ENCODE results near the gene PLCH2. TPM values are rescaled to one million over a fixed set of nuclear protein-coding genes. Genes with fewer than 3 reads are reported as not detected.
"Not testable (repeated sequence)": the region's sequence is repeated elsewhere in the genome, so short reads cannot be mapped to it uniquely, and the experiment has no call there.

Gene PLCH2
- total RNA-seq, 1 donor from 2014 or later: under 0.01 TPM

- not testable (repeated sequence) for H3K4me1 ChIP-seq (ENCODE audit: control insufficient read depth in 3 of 3, insufficient read depth in 3 of 3, low read length in 3 of 3); H3K4me3 ChIP-seq (ENCODE audit: low read length in 3 of 3); H3K9me3 ChIP-seq (ENCODE audit: control insufficient read depth in 3 of 3, low read length in 3 of 3); H3K27ac ChIP-seq (ENCODE audit: low read depth, low read length); H3K36me3 ChIP-seq (ENCODE audit: control insufficient read depth in 3 of 3, insufficient read depth in 3 of 3, low read length in 3 of 3); H3K9ac ChIP-seq (ENCODE audit: low read depth in 1 of 3, low read length in 3 of 3)
- H3K27me3 ChIP-seq (ENCODE audit: control insufficient read depth in 3 of 3, insufficient read depth in 3 of 3, low read length in 3 of 3): peaks cover 42 to 57% (median 55%) of the 10 kb centered on the region in 3 donors
Observed at GRCh38 chr1:2440346-2440745, 35.7 kb upstream of the PLCH2 start.

GRCh38 chr1:2441746-2442145, 34.3 kb upstream of the PLCH2 start:
- Histone ChIP-seq H3K9me3 (ENCODE audit: control insufficient read depth in 3 of 3, low read length in 3 of 3) (no peaks in the 10 kb centered on the region), H3K4me1 (ENCODE audit: control insufficient read depth in 3 of 3, insufficient read depth in 3 of 3, low read length in 3 of 3) (peaks cover 0 to 2% (median 0%) of the 10 kb centered on the region in 3 donors), H3K27ac (ENCODE audit: low read depth, low read length) (no peak overlapping the region), H3K9ac (ENCODE audit: low read depth in 1 of 3, low read length in 3 of 3) (no peak overlapping the region), H3K36me3 (ENCODE audit: control insufficient read depth in 3 of 3, insufficient read depth in 3 of 3, low read length in 3 of 3) (no peaks in the 10 kb centered on the region), H3K27me3 (ENCODE audit: control insufficient read depth in 3 of 3, insufficient read depth in 3 of 3, low read length in 3 of 3) (peaks cover 53 to 62% (median 60%) of the 10 kb centered on the region in 3 donors), H3K4me3 (ENCODE audit: low read length in 3 of 3) (no peak overlapping the region)

- peaks cover 0 to 2% (median 0%) of the 10 kb centered on the region in 3 donors for H3K4me1 ChIP-seq (ENCODE audit: control insufficient read depth in 3 of 3, insufficient read depth in 3 of 3, low read length in 3 of 3)
- no peak overlapping the region for H3K27ac ChIP-seq (ENCODE audit: low read depth, low read length)
- no peaks in the 10 kb centered on the region for H3K36me3 ChIP-seq (ENCODE audit: control insufficient read depth in 3 of 3, insufficient read depth in 3 of 3, low read length in 3 of 3)
- H3K4me3 ChIP-seq (ENCODE audit: low read length in 3 of 3): no peak overlapping the region
- no peak overlapping the region for H3K9ac ChIP-seq (ENCODE audit: low read depth in 1 of 3, low read length in 3 of 3)
- no peaks in the 10 kb centered on the region for H3K9me3 ChIP-seq (ENCODE audit: control insufficient read depth in 3 of 3, low read length in 3 of 3)
- peaks cover 60 to 68% (median 65%) of the 10 kb centered on the region in 3 donors for H3K27me3 ChIP-seq (ENCODE audit: control insufficient read depth in 3 of 3, insufficient read depth in 3 of 3, low read length in 3 of 3)
Observed at GRCh38 chr1:2442661-2443060, 33.4 kb upstream of the PLCH2 start.

- no peak overlapping the region for H3K9ac ChIP-seq (ENCODE audit: low read depth in 1 of 3, low read length in 3 of 3)
- no peak overlapping the region for H3K4me3 ChIP-seq (ENCODE audit: low read length in 3 of 3)
- peaks cover 0 to 2% (median 0%) of the 10 kb centered on the region in 3 donors for H3K4me1 ChIP-seq (ENCODE audit: control insufficient read depth in 3 of 3, insufficient read depth in 3 of 3, low read length in 3 of 3)
- H3K9me3 ChIP-seq (ENCODE audit: control insufficient read depth in 3 of 3, low read length in 3 of 3): no peaks in the 10 kb centered on the region
- peaks cover 60 to 71% (median 65%) of the 10 kb centered on the region in 3 donors for H3K27me3 ChIP-seq (ENCODE audit: control insufficient read depth in 3 of 3, insufficient read depth in 3 of 3, low read length in 3 of 3)
- H3K27ac ChIP-seq (ENCODE audit: low read depth, low read length): no peak overlapping the region
- no peaks in the 10 kb centered on the region for H3K36me3 ChIP-seq (ENCODE audit: control insufficient read depth in 3 of 3, insufficient read depth in 3 of 3, low read length in 3 of 3)
Observed at GRCh38 chr1:2443277-2444137, 32.6 kb upstream of the PLCH2 start.

- H3K4me1 ChIP-seq (ENCODE audit: control insufficient read depth in 3 of 3, insufficient read depth in 3 of 3, low read length in 3 of 3): peaks cover 0 to 2% (median 0%) of the 10 kb centered on the region in 3 donors
- H3K27me3 ChIP-seq (ENCODE audit: control insufficient read depth in 3 of 3, insufficient read depth in 3 of 3, low read length in 3 of 3): peaks cover 62 to 69% (median 64%) of the 10 kb centered on the region in 3 donors
- no peaks in the 10 kb centered on the region for H3K36me3 ChIP-seq (ENCODE audit: control insufficient read depth in 3 of 3, insufficient read depth in 3 of 3, low read length in 3 of 3)
- H3K9me3 ChIP-seq (ENCODE audit: control insufficient read depth in 3 of 3, low read length in 3 of 3): no peaks in the 10 kb centered on the region
- H3K4me3 ChIP-seq (ENCODE audit: low read length in 3 of 3): no peak overlapping the region
- H3K9ac ChIP-seq (ENCODE audit: low read depth in 1 of 3, low read length in 3 of 3): no peak overlapping the region
- no peak overlapping the region for H3K27ac ChIP-seq (ENCODE audit: low read depth, low read length)
Observed at GRCh38 chr1:2444138-2444591, 31.9 kb upstream of the PLCH2 start.

- Histone ChIP-seq H3K4me3 (ENCODE audit: low read length in 3 of 3) (no peak overlapping the region), H3K9ac (ENCODE audit: low read depth in 1 of 3, low read length in 3 of 3) (no peak overlapping the region), H3K36me3 (ENCODE audit: control insufficient read depth in 3 of 3, insufficient read depth in 3 of 3, low read length in 3 of 3) (no peaks in the 10 kb centered on the region), H3K27ac (ENCODE audit: low read depth, low read length) (no peak overlapping the region), H3K4me1 (ENCODE audit: control insufficient read depth in 3 of 3, insufficient read depth in 3 of 3, low read length in 3 of 3) (peaks cover 0 to 2% (median 0%) of the 10 kb centered on the region in 3 donors), H3K9me3 (ENCODE audit: control insufficient read depth in 3 of 3, low read length in 3 of 3) (no peaks in the 10 kb centered on the region), H3K27me3 (ENCODE audit: control insufficient read depth in 3 of 3, insufficient read depth in 3 of 3, low read length in 3 of 3) (peaks cover 63 to 73% (median 69%) of the 10 kb centered on the region in 3 donors)
Observed at GRCh38 chr1:2445162-2445822, 30.8 kb upstream of the PLCH2 start.

GRCh38 chr1:2445823-2446215, 30.3 kb upstream of the PLCH2 start:
- no peak overlapping the region for H3K9ac ChIP-seq (ENCODE audit: low read depth in 1 of 3, low read length in 3 of 3)
- H3K4me3 ChIP-seq (ENCODE audit: low read length in 3 of 3): no peak overlapping the region
- peaks cover 0 to 2% (median 0%) of the 10 kb centered on the region in 3 donors for H3K4me1 ChIP-seq (ENCODE audit: control insufficient read depth in 3 of 3, insufficient read depth in 3 of 3, low read length in 3 of 3)
- H3K36me3 ChIP-seq (ENCODE audit: control insufficient read depth in 3 of 3, insufficient read depth in 3 of 3, low read length in 3 of 3): no peaks in the 10 kb centered on the region
- H3K9me3 ChIP-seq (ENCODE audit: control insufficient read depth in 3 of 3, low read length in 3 of 3): no peaks in the 10 kb centered on the region
- no peak overlapping the region for H3K27ac ChIP-seq (ENCODE audit: low read depth, low read length)
- H3K27me3 ChIP-seq (ENCODE audit: control insufficient read depth in 3 of 3, insufficient read depth in 3 of 3, low read length in 3 of 3): peaks cover 65 to 73% (median 67%) of the 10 kb centered on the region in 3 donors

- Histone ChIP-seq H3K27ac (ENCODE audit: low read depth, low read length) (no peak overlapping the region), H3K9me3 (ENCODE audit: control insufficient read depth in 3 of 3, low read length in 3 of 3) (no peaks in the 10 kb centered on the region), H3K9ac (ENCODE audit: low read depth in 1 of 3, low read length in 3 of 3) (no peak overlapping the region), H3K4me3 (ENCODE audit: low read length in 3 of 3) (no peak overlapping the region), H3K36me3 (ENCODE audit: control insufficient read depth in 3 of 3, insufficient read depth in 3 of 3, low read length in 3 of 3) (no peaks in the 10 kb centered on the region), H3K4me1 (ENCODE audit: control insufficient read depth in 3 of 3, insufficient read depth in 3 of 3, low read length in 3 of 3) (peaks cover 0 to 2% (median 0%) of the 10 kb centered on the region in 3 donors), H3K27me3 (ENCODE audit: control insufficient read depth in 3 of 3, insufficient read depth in 3 of 3, low read length in 3 of 3) (peaks cover 69 to 78% (median 70%) of the 10 kb centered on the region in 3 donors)
Observed at GRCh38 chr1:2446394-2446793, 29.7 kb upstream of the PLCH2 start.

- Histone ChIP-seq H3K4me1 (ENCODE audit: control insufficient read depth in 3 of 3, insufficient read depth in 3 of 3, low read length in 3 of 3) (peaks cover 0 to 2% (median 0%) of the 10 kb centered on the region in 3 donors), H3K27ac (ENCODE audit: low read depth, low read length) (no peak overlapping the region), H3K9me3 (ENCODE audit: control insufficient read depth in 3 of 3, low read length in 3 of 3) (no peaks in the 10 kb centered on the region), H3K36me3 (ENCODE audit: control insufficient read depth in 3 of 3, insufficient read depth in 3 of 3, low read length in 3 of 3) (no peaks in the 10 kb centered on the region), H3K27me3 (ENCODE audit: control insufficient read depth in 3 of 3, insufficient read depth in 3 of 3, low read length in 3 of 3) (peaks cover 67 to 75% (median 67%) of the 10 kb centered on the region in 3 donors), H3K4me3 (ENCODE audit: low read length in 3 of 3) (no peak overlapping the region), H3K9ac (ENCODE audit: low read depth in 1 of 3, low read length in 3 of 3) (no peak overlapping the region)
Observed at GRCh38 chr1:2446861-2447260, 29.2 kb upstream of the PLCH2 start.

Data from skeletal muscle tissue (tissue), 4 donors.